Activated CD4-positive, alpha-beta T cell treated with anti-CD3 and anti-CD28 coated beads, Interleukin-10, Interleukin-2, amounts not matched to agents 100 ng/mL and 50 ng/mL, durations not matched to agents 16 hours and 8 hours (primary cell): ENCODE results near the gene ZNF333.
"Not testable (repeated sequence)": the region's sequence is repeated elsewhere in the genome, so short reads cannot be mapped to it uniquely, and the experiment has no call there.

Experiments used
- DNase-seq: peaks from one replicate; pipeline ENCODE4 v3.0.0-alpha.2; 2020

Gene ZNF333

DNA sequence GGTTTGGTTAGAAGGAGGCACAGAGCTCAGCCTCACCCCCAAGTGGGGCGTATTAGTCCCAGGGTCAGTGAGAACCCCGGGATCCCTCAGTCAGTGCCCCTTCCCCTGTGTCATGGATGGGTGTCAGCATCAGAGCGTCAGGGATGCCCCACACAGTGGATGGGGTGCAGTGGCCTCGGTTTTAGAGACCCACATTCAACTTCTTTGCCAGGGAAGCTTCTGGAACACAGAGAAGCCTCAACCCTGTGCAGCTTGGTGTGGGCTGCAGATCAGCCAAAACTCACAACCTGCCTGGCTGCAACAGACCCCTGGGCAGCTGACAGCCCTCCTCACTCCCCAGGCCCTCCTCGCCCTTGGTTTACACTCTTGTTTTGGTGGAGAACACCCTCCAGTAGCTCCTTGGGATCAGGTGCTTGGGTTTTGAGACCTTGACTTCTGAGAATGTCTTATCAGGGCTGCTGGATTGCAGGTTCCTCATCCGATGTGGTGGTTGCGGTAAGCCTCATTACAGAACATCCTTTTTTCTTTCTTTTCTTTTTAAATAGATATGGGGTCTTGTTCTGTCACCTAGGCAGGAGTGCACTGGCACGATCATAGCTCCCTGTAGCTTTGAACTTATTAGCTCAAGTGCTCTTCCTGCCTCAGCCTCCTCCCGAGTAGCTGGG lies 11.0 kb downstream of the ZNF333 start:
- no peak for DNase-seq

DNA sequence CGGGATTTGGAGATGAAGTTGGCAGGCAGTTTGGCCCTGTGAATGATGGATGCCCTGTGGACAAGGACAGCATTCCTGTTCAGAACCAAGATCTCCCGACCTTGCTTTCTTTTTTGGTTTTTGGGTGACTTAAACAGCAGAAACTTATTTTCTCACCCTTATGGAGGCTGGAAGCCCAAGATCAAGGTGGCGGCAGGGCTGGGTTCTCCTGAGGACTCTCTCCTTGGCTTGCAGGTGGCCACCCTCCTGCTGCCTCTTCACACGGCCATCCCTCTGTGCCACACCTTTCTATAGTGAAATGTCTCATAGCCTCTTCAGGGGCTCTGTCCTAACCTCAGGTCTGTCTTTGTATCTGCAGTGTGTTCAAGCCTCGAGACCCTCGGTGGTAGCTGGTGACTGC lies 14.0 kb downstream of the ZNF333 start:
- DNase-seq = no peak

GRCh38 chr19:14704450-14704849 lies 14.6 kb downstream of the ZNF333 start:
- DNase-seq = no peak

- DNase-seq = no peak
These were observed 26.0 kb downstream of the ZNF333 start for GRCh38 chr19:14715841-14716240.

- DNase-seq = no peak
These were observed 28.8 kb downstream of the ZNF333 start for GRCh38 chr19:14718522-14719116.

DNA sequence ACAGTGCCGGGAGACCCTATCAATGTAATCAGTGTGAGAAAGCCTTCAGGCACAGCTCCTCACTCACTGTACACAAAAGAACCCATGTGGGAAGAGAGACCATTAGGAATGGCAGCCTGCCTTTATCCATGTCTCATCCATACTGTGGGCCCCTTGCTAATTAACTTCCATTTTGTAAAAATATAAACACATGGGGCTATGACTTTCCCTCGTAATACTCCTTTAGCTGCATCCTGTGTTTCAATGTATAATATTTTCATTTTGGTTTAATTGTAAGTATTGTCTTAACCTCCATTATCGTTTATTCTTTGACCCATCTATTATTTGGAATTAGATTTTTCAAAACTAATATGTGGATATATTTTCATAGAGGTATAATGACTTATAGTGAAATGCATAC lies 29.3 kb downstream of the ZNF333 start:
- no peak for DNase-seq

- no peak for DNase-seq
These were observed 32.3 kb downstream of the ZNF333 start for GRCh38 chr19:14722127-14722526.

- no peak for DNase-seq
These were observed 38.7 kb downstream of the ZNF333 start for GRCh38 chr19:14728595-14728994.

DNA sequence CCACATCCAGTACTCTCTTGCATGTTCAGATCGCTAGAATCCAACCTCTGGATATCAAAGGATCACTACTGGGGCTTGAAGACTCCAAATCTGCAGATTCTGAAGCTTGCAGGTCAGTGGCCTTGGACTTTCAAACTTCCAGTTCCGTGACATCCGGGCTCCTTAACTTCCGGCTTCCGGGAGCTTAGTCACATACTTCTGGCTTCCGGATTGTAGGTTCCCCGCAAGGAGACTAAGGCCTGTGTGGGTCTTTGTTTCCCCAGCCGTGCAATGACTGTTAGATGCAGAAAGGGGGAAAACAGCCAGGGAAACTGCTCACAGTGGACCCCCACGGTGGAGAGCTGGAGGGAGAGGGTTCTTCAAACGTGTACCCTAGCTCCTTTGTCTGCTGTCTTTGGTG lies 41.4 kb downstream of the ZNF333 start:
- DNase-seq = no peak

DNA sequence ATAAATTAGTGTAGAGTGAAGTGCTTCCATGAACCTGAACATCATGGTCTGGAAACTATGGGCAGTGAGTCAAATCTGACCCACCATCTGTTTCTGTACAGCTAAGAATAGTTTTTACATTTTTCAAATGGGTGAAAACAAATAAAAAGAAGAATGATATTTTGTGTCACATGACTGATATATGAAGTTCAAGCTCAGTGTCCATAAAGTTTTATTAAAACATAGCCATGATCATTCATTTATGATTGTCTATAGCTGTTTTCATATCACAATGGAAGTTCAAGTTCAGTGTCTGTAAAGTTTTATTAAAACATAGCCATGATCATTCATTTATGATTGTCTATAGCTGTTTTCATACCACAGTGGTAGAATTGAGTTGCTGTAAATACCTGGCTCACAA lies 42.7 kb downstream of the ZNF333 start:
- DNase-seq = no peak

DNA sequence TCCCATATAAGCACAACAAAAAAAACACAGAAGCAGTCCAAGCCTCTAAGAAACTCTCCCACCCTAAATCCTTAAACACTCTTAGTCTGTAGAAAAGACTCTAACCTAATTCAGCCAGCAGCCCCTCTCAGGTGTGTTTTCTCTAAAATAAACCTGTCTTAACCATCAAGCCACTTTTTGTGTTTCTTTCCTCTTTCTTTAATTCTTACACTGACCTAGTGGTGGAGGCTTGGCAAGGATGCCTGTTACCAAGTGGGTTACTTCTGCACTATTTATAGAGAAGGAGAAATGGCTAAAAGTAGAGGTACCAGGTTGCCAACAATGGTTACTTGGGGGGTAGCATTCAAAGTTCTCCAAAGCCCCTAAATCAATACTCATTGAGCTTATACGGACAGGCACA lies 43.7 kb downstream of the ZNF333 start:
- DNase-seq = no peak

GRCh38 chr19:14735915-14736314 lies 46.1 kb downstream of the ZNF333 start:
- no peak for DNase-seq

DNA sequence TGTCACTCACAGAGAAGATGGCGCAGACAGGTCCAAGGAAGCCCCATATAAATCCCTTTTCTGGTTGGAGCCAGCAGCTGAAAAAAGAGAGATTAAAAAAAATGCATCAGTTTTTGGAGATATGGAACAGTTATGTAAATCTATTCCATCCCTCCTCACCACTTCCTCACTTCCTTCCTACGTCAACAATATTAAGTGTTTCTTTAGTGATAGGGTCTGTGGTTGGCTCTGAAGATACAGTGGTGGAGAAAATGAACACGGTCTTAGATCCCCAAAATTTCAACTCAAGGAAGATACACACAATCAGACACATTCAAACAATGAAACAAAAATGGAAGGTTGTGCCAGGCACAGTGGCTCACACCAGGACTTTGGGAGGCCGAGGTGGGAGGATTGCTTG lies 57.0 kb downstream of the ZNF333 start:
- no peak for DNase-seq

GRCh38 chr19:14748601-14749000 lies 58.8 kb downstream of the ZNF333 start:
- no peak for DNase-seq

DNA sequence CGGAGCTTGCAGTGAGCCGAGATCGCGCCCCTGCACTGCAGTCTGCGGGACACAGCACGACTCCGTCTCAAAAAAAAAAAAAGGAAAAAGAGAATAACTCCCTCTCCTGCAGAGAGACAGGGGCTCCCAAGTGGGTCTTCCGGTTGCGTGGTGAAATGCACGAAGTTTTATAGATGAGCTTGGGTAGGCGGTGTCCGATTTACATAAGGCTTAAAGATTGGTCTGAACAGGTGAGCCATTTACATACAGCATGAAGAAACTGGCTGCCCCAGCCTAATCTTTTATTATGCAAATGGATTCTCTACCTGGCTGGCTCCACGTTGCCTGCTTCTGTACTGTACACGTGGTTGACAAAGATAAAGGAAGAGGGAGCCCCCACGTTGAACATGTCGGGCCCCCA lies 69.0 kb downstream of the ZNF333 start:
- no peak for DNase-seq

DNA sequence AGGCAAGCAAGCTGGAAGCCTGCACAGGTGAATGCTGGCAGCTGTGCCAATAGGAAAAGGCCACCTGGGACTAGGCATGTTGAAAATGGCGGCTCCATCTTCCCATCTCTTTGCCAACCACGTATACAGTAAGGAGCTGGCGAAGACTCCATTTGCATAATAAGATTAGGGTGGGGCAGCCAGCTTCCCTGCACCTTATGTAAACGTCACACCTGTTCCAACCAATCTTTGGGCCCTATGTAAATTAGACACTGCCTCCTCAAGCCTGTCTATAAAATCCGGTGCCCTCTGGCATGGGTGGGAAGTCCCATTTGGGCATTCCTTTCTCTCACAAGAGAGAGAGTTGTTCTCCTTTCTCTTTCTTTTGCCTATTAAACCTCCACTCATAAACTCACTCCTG lies 71.8 kb downstream of the ZNF333 start:
- no peak for DNase-seq

DNA sequence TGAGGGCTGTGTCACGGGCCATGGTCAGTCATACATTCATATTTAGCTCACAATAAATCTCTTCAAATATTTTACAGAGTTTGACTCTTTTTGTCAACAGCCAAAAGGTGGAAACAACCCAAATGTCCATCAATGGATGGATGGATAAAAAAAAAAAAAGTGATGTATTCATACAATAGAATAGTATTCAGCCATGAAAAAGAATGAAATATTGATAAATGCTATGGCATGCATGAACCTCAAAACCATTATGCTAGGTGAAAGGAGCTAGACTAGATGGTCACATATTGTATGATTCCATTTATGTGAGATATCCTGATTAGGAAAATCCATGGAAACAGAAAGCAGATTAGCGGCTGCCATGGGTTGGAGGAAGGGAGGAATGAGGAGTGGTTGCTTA lies 72.3 kb downstream of the ZNF333 start:
- DNase-seq = no peak

DNA sequence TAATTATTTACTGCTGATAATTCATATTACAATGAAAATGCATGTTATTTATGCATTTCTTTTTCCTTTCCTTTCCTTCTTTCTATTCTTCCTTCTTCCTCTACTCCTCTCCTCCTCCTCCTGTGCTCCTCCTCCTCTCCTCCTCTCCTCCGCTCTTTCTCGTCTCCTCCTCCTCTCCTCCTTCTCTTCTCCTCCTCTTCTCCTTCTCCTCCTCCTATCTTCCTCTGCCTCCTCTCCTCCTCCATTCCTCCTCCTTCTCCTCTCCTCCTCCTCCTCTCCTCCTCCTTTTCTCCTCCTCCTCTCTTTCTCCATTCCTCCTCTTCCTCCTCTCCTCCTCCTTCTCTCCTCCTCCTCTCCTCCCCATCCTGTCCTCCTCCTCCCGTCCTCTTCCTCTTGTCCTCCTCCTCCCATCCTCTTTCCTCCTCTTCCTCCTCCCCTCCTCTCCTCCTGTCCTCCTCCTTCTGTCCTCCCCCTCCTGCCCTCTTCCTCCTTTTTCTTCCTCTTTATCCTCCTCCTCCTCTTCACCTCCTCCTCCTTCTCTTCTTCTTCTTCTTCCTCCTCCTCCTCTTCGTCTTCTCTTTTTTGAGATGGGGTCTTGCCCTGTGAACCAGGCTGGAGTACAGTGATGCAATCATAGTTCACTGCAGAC lies 73.8 kb downstream of the ZNF333 start:
- DNase-seq = no peak

- DNase-seq = no peak
These were observed 74.6 kb downstream of the ZNF333 start for GRCh38 chr19:14764401-14764800.

- DNase-seq = not testable (repeated sequence)
These were observed 75.6 kb downstream of the ZNF333 start for GRCh38 chr19:14765403-14765802.

GRCh38 chr19:14765841-14766240 lies 76.0 kb downstream of the ZNF333 start:
- DNase-seq = not testable (repeated sequence)

GRCh38 chr19:14767466-14767971 lies 77.7 kb downstream of the ZNF333 start:
- DNase-seq = no peak

DNA sequence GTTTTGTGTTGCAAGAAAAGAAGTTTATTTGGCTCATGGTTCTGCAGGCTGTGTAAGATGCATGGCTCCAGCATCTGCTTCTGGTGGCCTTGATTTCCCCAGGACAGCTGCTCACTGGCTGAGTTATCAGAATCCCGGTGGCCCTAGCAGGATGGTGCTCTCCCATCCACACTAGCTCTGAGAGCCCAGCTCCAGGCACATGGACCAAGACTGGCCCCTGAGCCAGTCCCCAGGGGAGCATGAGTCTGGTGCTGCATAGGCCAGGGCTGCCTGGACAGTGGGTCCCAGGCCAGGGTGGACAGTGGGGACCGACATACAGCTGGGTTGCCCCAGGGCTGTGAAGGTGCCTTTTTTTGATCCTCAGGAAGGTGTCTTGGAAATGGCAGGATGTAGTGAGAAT lies 78.2 kb downstream of the ZNF333 start:
- DNase-seq = no peak

DNA sequence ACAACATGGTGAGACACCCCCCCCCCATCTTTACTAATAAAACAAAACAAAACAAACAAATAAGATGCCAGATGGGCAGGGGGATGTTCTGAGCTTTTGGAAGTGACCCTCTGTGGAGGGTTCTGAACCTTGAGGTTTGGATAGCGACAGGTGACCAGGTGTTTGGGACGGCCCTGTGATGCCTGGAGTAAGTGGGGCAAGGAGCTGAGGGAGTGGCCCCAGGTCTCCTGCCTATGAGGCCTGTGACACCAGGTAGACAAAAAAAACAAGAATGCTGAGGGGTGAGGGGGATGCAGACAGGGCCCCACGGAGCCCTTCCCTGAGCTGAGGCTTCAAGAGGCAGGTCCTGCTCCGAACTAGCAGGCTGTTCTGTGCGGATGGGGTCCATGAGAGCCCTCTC lies 79.4 kb downstream of the ZNF333 start:
- DNase-seq = no peak
